IPS DF 4.7 (cell line): ENCODE measurements around the gene NSG2.

ENCODE experiments used
- DNase-seq: peaks from one replicate; pipeline ENCODE4 v3.0.0-alpha.2; 2013; ENCODE audit warnings: low spot score; ENCODE audit errors: extremely low read depth

The NSG2 gene

GRCh38 chr5:174059247-174059646, 13.7 kb downstream of the NSG2 start:
- DNase-seq = no peak

DNA sequence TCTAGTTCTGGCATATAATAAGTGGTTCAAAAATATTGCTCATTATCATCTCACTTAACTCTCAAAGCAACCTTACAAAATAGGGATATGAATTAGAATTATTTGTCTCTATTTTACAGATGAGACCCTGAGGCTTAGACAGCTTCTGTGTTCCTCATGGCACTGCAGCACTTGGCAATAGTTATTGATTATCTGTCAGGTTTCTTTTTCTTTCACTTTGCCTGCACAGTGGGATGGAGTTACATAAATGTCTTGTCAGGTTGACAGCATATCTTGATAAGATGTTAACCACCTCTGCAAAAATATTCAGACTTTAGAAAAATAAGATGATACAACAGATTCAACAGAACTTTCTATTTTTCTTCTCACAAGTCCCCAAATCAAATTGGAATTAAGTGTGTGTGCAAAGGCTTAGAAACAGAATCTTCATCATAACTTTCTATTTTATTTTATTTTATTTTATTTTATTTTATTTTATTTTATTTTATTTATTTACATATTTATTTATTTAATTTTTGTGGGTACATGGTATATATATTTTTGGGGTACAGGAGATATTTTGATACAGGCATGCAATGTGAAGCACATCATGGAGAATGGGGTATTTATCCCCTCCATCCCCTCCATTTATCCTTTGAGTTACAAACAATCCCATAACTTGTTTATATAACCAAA, 17.7 kb downstream of the NSG2 start:
- no peak for DNase-seq

GRCh38 chr5:174064171-174064570, 18.7 kb downstream of the NSG2 start:
- DNase-seq = no peak

DNA sequence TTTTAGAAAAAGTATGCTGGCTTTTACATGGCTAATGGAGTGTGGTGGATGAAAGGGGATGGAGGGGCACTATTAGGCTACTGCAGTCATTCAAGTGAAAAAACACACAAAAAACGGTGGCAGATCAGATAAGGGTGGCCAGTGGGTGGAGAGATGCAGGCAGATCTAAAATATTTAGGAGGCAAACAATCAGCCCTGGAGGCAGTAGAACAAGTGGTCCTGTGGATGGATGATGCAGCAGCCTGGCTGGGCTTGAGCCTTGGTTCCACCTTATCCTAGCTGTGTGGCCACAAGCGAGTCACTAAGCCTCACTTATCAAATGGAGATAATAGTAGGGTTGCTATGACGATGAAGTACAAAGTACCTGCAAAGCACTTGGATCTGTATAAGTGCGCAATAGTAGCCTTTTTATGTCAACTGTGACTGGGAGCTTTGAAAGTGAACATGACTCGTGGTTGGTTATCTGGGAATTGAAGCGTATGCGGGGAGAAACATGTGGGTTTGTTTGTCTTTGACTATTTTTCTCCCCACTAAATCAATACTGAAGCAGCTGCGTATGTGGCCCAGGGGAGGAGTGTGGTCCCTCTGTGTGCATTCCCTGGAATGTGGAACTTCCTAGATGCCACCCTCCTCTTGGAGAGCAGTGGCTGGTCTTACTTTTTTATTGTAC, 20.2 kb downstream of the NSG2 start:
- DNase-seq = no peak

GRCh38 chr5:174067499-174067898, 22.0 kb downstream of the NSG2 start:
- no peak for DNase-seq

GRCh38 chr5:174071484-174071883, 26.0 kb downstream of the NSG2 start:
- no peak for DNase-seq

DNA sequence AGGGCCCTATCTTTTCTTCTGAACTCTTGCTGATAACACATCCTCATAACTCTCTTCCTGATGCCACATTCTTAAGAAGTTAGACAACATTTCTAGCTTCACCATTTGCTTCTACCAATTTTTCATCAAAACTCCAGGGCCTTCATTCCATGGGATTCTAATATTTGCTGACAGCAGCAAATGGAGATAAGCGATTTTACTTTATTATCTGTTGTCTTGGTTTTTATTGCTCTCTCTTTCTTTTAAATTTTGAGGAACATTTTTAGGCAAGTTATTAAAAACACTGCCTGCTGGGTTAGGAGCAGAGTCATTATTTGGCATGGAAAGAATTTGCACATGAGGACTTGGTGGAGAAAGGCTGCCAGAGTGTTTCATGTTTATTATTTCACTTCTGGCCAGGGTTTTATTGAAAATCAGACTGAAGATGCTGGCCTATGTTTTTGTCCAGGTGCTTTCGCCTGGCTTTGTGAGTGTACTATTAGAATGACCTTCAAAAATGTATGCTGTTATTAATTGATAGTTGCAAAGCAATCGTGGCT, 27.7 kb downstream of the NSG2 start:
- DNase-seq = no peak

GRCh38 chr5:174074369-174074768, 28.9 kb downstream of the NSG2 start:
- no peak for DNase-seq

GRCh38 chr5:174078416-174078815, 32.9 kb downstream of the NSG2 start:
- no peak for DNase-seq

- DNase-seq = no peak
These were observed 36.8 kb downstream of the NSG2 start for GRCh38 chr5:174082286-174082685.

DNA sequence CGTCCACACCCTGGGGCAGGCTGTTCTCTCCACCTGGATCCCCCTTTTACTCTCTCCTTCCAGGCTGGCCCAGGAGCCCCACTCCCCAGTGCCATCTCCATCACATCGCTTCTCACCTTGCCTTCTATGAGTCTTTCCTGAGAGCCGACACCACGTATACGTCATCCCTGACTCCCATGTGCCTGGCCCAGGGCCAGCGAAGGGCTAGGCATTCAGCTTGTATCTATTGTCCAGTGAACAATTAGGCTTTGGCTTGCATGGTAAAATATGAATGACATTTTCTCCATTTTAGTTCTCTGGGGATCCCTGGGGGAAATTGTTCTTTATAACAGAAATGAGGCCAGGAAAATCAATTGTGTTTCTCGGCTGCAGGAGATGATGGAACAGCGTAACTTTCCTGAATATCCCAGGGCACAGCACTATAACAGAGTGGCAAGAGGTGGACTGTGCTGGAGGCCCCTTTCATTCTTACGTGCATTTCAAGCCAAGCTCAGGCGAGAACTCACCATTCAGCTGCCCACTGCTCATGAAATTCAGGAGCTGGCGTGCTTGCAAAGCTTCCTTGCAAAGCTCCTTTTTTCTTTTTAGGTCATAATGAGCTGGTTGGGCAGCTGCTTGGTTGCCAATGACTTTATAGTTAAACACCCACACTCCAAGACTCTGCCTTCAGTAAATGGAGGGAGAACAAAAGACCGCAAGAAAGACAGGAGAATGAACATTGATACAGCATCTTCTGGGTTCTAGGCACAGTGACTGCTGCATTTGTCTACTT, 37.7 kb downstream of the NSG2 start:
- DNase-seq = no peak

DNA sequence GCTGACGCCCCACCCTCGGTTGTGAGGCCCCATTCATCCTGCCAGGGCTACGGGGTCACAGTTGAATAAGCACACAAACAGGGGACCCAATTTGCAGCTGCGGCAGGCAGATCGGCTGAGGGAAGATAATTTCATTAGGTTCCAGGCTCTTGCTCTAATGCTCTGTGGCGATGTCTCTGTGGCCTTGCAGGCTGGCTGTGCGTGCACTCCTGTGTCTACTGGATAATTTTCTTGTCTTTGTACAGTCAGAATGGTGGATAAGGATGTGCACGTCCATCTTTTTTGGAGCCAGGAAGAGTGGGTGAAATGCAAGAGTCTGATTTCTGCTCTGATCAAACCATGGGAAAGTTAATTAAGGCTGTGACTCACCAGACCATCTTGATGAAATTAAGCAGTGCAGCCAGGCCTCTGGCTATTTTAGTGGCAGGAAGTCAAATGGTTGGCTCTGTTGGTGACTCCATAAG, 39.2 kb downstream of the NSG2 start:
- no peak for DNase-seq

DNA sequence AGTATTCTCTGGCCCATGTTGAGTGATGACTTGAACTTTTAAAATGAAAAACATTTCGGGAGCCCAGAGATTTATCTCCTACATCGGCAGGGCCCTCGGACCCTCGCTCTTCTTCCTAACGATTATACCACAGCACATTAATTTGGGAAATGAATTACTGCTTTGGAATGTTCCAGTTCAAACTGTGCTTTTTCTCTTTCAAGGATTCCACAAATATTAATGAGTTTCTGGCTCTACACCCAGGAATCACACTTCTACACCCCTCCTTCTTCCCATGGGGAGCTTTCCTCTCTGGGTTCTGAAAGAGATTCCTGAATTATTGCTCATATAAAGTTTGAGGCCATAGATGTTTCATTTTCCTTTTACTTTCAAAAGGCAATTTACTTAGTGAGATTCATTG, 41.2 kb downstream of the NSG2 start:
- DNase-seq = no peak

DNA sequence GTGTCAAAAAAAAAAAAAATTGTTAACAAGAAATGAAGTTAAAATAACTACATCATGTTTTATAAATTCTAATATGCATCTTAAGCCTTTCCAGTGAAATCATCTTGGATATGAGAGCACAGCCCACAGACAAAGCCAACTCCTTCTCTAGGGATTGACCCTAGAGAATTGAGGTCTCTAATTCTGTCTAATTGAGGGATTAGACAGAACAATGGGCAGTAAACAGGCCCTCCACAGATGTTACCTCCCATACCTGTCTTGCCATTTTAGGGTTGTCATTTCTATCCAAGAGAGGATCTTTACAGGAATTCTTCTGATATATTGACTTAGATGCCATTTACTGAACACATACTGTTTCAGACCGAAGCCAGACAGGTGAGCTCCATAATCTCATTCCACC, 42.3 kb downstream of the NSG2 start:
- DNase-seq = no peak

DNA sequence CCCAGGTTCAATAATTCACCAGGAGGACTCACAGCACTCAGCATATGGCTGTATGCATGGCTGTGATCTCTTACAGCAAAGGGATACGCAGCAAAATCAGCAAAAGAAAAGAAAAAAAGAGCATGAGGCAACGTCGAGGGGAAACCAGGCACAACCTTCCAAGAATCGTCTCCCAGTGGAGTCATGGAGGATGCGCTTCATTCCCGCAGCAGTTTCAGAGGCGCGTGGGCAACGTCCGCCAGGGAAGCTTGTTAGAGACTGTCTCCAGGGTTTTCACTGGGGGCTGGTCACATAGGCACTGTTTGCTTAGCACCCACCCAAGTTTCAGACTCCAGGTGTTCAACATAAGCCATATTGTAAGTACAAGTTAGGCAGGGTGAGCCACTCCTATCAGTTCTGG, 44.6 kb downstream of the NSG2 start:
- DNase-seq = no peak

- DNase-seq = no peak
These were observed 47.6 kb downstream of the NSG2 start for GRCh38 chr5:174093123-174093522.

DNA sequence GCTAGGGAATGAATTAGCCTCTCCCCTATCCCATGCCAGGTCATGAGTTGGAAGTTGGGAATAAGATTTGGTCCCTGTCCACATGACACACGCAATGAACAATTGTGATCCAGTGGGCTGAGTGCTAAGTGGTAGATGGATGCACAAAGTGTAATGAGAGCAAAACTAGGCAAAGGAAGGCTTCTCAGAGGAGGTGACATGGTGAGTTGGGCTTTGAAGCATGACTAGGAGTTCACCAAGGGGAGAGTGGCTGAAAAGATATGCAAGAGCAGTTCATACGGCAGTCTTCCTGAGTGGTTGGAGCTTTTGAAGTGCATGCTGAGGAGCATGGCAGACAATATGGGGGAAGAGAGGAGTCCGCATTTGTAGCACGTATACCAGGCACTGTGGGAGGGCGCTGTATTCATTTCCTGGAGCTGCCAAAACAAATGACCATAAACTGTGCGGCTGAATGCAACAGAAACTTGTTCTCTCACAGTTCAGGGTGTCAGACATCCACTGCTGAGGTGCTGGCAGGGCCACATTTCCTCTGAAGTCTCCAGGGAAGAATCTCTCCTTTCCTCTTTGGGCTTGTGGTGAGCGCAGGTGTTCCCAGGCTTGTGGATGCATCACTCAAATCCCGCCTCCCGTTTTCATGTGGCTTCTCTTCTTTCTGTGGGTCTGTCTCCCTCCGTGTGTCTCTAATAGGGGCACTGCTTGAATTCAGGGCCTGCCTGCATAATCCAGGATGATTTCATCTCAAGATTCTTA, 49.5 kb downstream of the NSG2 start:
- no peak for DNase-seq

GRCh38 chr5:174096619-174097018, 51.1 kb downstream of the NSG2 start:
- no peak for DNase-seq

GRCh38 chr5:174097486-174098185, 52.1 kb downstream of the NSG2 start:
- DNase-seq = no peak

DNA sequence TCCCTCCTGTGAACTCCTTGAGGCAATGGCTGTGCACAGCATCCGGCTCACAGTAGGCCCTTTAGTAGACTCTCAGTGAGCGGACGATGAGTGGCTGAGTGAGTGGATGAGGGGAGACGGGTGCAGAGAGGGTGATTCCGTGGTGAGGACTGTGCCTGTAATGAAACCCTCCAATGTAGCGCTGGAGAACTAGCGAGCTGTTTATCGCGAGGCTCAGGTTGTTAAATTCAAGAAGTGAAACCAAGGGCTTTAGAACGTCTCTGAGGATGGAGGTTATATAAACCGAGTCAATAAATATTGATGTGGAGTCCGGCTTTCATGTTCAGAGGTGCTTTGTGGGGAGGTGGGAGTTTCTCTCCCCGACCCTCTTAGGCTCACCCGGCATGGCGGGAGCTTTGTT, 53.2 kb downstream of the NSG2 start:
- no peak for DNase-seq

DNA sequence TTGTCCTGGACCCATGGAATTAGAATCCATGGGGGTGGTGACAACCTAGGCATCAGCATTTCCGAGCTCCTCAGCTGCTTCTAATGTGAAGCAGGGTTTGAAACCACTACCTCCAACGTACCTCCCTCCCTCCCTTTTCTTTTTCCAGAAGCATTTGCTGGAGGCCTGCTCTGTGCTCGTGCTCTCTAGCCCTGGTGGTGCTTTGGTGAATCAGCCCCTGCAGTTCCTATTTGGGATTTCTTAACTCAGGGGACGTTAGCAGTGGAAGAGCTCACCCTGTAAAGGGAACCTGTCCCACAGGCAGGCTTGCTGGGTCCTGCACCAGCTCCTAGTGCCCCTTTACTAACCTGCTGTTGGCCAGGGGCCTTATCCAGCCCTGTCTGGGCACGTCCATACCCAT, 55.0 kb downstream of the NSG2 start:
- no peak for DNase-seq
